ENCODE measurements around the gene PLGLB2.
"Not testable (repeated sequence)": the region's sequence is repeated elsewhere in the genome, so short reads cannot be mapped to it uniquely, and the experiment has no call there.

DNA sequence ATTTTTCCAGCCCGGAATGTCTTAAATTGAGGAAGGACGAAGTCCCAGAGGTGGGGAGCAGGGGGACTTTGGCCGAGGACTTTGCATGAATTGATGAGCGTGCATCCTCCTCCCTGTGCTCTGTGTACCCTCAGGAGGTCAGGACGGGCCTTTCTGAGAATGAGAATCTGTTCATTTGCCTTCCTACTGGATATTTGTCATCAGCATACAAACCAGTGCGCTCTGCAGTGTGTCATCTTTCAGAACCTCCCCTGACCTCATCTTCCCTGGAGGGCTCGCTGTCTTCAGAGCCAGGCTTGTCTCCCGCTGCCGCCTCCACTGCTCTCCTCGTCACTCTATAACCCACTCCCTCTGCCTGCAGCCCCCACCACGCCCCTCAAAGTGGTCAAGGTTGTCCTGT is 2.7 kb downstream of the PLGLB2 start:
- TF ChIP-seq, protein P1, sequence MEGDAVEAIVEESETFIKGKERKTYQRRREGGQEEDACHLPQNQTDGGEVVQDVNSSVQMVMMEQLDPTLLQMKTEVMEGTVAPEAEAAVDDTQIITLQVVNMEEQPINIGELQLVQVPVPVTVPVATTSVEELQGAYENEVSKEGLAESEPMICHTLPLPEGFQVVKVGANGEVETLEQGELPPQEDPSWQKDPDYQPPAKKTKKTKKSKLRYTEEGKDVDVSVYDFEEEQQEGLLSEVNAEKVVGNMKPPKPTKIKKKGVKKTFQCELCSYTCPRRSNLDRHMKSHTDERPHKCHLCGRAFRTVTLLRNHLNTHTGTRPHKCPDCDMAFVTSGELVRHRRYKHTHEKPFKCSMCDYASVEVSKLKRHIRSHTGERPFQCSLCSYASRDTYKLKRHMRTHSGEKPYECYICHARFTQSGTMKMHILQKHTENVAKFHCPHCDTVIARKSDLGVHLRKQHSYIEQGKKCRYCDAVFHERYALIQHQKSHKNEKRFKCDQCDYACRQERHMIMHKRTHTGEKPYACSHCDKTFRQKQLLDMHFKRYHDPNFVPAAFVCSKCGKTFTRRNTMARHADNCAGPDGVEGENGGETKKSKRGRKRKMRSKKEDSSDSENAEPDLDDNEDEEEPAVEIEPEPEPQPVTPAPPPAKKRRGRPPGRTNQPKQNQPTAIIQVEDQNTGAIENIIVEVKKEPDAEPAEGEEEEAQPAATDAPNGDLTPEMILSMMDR (IDR thresholded peaks at IDR 0.05) = not testable (repeated sequence)
- not testable (repeated sequence) for TF ChIP-seq POLR2A (IDR thresholded peaks at IDR 0.05)
